ENCODE data around the gene OR4S1. TPM values are rescaled to one million over a fixed set of nuclear protein-coding genes. Genes with fewer than 3 reads are reported as not detected.

The OR4S1 gene
- total RNA-seq, 2 experiments from 2014 or later = not detected

GRCh38 chr11:48354013-48354412 lies 48.0 kb downstream of the OR4S1 start:
- intact Hi-C loops (cut with micrococcal nuclease) = no loop called here
- ChIA-PET CTCF (no interaction called here), POLR2A (no interaction called here)
- Mint-ChIP-seq H3K36me3 (ENCODE audit: low read depth) (no peaks in the 10 kb centered on the region), H3K27me3 (no peaks in the 10 kb centered on the region), H3K9me3 (peaks cover 6% of the 10 kb centered on the region), H3K4me1 (ENCODE audit: low read depth) (no peaks in the 10 kb centered on the region), H3K27ac (no peak overlapping the region), H3K4me3 (no peak overlapping the region)
- ATAC-seq (no peak), DNase-seq (no peak)
- TF ChIP-seq CTCF (IDR thresholded peaks at IDR 0.05) = no peak

- no peak overlapping the region for H3K4me3 Mint-ChIP-seq
- H3K36me3 Mint-ChIP-seq (ENCODE audit: low read depth) = no peaks in the 10 kb centered on the region
- ATAC-seq (no peak), DNase-seq (no peak)
- H3K9me3 Mint-ChIP-seq = peaks cover 8% of the 10 kb centered on the region
- H3K27me3 Mint-ChIP-seq = peaks cover 2% of the 10 kb centered on the region
- intact Hi-C loops (cut with micrococcal nuclease) = no loop called here
- H3K4me1 Mint-ChIP-seq (ENCODE audit: low read depth) = no peaks in the 10 kb centered on the region
- CTCF ChIA-PET = no interaction called here
- POLR2A ChIA-PET = no interaction called here
- no peak for TF ChIP-seq CTCF (IDR thresholded peaks at IDR 0.05)
- H3K27ac Mint-ChIP-seq = no peak overlapping the region
Measured at GRCh38 chr11:48354677-48355076, 48.7 kb downstream of the OR4S1 start.

Other genes with a start within 250 kb of the OR4S1 start
- gene OR4B1, start 89.4 kb upstream of the OR4S1 start, total RNA-seq = not detected
- not detected for gene OR4X2, start 61.1 kb upstream of the OR4S1 start, total RNA-seq
- not detected for gene OR4X1, start 42.4 kb upstream of the OR4S1 start, total RNA-seq
- gene OR4C3, start 18.7 kb downstream of the OR4S1 start, total RNA-seq = not detected
- gene OR4C5, start 60.2 kb downstream of the OR4S1 start, total RNA-seq = not detected
- not detected for gene OR4A47, start 182.6 kb downstream of the OR4S1 start, total RNA-seq

All from activated CD8-positive, alpha-beta T cell treated with anti-CD3 and anti-CD28 coated beads for 36 hours (primary cell).